ENCODE measurements around the gene RHOA.

DNA sequence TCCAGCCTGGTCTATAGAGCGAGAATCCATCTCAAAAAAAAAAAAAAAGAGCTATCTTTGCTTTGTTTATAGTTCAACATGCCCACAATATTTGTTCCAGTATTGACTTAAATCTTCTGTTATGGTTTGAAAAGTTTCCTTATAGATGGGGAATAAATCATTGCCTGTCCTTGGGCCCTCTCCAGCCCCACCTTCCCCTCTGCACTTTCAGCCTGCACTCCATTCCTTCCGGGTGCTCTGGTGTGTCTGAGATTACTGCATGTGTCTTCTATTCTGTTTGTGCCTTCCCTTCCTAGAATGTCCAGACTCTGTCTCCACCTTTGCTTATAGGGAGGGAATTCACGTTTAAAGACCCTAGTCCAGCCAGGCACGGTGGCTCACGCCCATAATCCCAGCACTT, 28.4 kb downstream of the RHOA start:
- TF ChIP-seq, protein P1, sequence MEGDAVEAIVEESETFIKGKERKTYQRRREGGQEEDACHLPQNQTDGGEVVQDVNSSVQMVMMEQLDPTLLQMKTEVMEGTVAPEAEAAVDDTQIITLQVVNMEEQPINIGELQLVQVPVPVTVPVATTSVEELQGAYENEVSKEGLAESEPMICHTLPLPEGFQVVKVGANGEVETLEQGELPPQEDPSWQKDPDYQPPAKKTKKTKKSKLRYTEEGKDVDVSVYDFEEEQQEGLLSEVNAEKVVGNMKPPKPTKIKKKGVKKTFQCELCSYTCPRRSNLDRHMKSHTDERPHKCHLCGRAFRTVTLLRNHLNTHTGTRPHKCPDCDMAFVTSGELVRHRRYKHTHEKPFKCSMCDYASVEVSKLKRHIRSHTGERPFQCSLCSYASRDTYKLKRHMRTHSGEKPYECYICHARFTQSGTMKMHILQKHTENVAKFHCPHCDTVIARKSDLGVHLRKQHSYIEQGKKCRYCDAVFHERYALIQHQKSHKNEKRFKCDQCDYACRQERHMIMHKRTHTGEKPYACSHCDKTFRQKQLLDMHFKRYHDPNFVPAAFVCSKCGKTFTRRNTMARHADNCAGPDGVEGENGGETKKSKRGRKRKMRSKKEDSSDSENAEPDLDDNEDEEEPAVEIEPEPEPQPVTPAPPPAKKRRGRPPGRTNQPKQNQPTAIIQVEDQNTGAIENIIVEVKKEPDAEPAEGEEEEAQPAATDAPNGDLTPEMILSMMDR (IDR thresholded peaks at IDR 0.05; ENCODE audit: insufficient read depth, low read depth, low read length): no peak
- TF ChIP-seq EZH2 (IDR thresholded peaks at IDR 0.05; ENCODE audit: insufficient read depth, low read length): no peak

Measured in astrocyte (in vitro differentiated cells and primary cell).